DND-41 (cell line): ENCODE data around the gene TUBB2B.

Experiments used
- ATAC-seq: fragments of 200-7000 bp; cut with Tn5 transposase; 3 replicates; pipeline ENCODE4 v1.9.1; 2021; ENCODE audit warnings: low read depth; ENCODE audit not compliant: insufficient read depth
- DNase-seq: peaks from one replicate; pipeline ENCODE4 v3.0.0-alpha.2; 2020
- H2AFZ ChIP-seq: 2 replicates; pipeline ENCODE4 v1.6.0; 2012; ENCODE audit warnings: low read depth, low read length
- H3K27ac ChIP-seq: 2 replicates; pipeline ENCODE4 v1.5.1; 2012; ENCODE audit warnings: low read length, inconsistent platforms
- H3K27me3 ChIP-seq: fragments of 200-600 bp; sonication (generic); 2 replicates; pipeline ENCODE4 v1.6.0; 2012; ENCODE audit warnings: low read length, mild to moderate bottlenecking, inconsistent platforms; ENCODE audit not compliant: insufficient read depth, poor library complexity
- H3K36me3 ChIP-seq: 2 replicates; pipeline ENCODE4 v1.5.1; 2012; ENCODE audit warnings: low read length, inconsistent platforms; ENCODE audit not compliant: insufficient read depth
- H3K4me1 ChIP-seq: 2 replicates; pipeline ENCODE4 v1.5.1; 2012; ENCODE audit warnings: mild to moderate bottlenecking, low read length; ENCODE audit not compliant: insufficient read depth
- H3K4me2 ChIP-seq: 2 replicates; pipeline ENCODE4 v1.6.0; 2012; ENCODE audit warnings: mild to moderate bottlenecking, moderate library complexity, low read length, inconsistent platforms; ENCODE audit not compliant: insufficient read depth
- H3K4me3 ChIP-seq, 2 experiments: fragments of 200-600 bp in 1 of 2; shearing (Covaris generic) in 1 of 2; 2 replicates each; pipeline ENCODE4 v1.5.1; 2012 to 2016; ENCODE audit warnings: inconsistent platforms in 2 of 2, low read length in 2 of 2, mild to moderate bottlenecking in 2 of 2, low read depth in 1 of 2, moderate library complexity in 1 of 2
- H3K79me2 ChIP-seq: 2 replicates; pipeline ENCODE4 v1.6.0; 2012; ENCODE audit warnings: low read length, inconsistent platforms; ENCODE audit not compliant: insufficient read depth
- H3K9ac ChIP-seq: 2 replicates; pipeline ENCODE4 v1.6.0; 2012; ENCODE audit warnings: low read depth, mild to moderate bottlenecking, inconsistent platforms, low read length, moderate library complexity
- H3K9me3 ChIP-seq: 2 replicates; pipeline ENCODE4 v1.5.1; 2012; ENCODE audit warnings: low read length, moderate library complexity, mild to moderate bottlenecking, inconsistent platforms; ENCODE audit not compliant: insufficient read depth, severe bottlenecking
- H4K20me1 ChIP-seq: 2 replicates; pipeline ENCODE4 v1.6.0; 2012; ENCODE audit warnings: low read length; ENCODE audit not compliant: insufficient read depth
- CTCF ChIP-seq: IDR thresholded peaks from 2 replicates; pipeline ENCODE4 v1.5.1; 2012; ENCODE audit warnings: borderline replicate concordance, low read length, moderate library complexity, mild to moderate bottlenecking; ENCODE audit not compliant: poor library complexity, severe bottlenecking; ENCODE audit errors: extremely low read depth
- EZH2 ChIP-seq: IDR thresholded peaks from 3 replicates; pipeline ENCODE4 v1.6.1; 2012; ENCODE audit warnings: borderline replicate concordance, low read depth, mild to moderate bottlenecking, moderate library complexity, low read length, inconsistent platforms; ENCODE audit not compliant: severe bottlenecking

The TUBB2B gene

GRCh38 chr6:3273707-3274521 is 46.5 kb upstream of the TUBB2B start:
- TF ChIP-seq EZH2, result no peak
- TF ChIP-seq CTCF, result no peak
- Histone ChIP-seq H2AFZ (no peak overlapping the region), H4K20me1 (peaks cover 88% of the 10 kb centered on the region), H3K27ac (no peak overlapping the region), H3K27me3 (no peaks in the 10 kb centered on the region), H3K4me3 (no peak overlapping the region), H3K4me2 (no peak overlapping the region), H3K36me3 (peaks cover 56% of the 10 kb centered on the region), H3K4me1 (no peaks in the 10 kb centered on the region), H3K79me2 (peaks cover 36% of the 10 kb centered on the region; the same call in 1 of the 2 replicates), H3K9me3 (no peaks in the 10 kb centered on the region), H3K9ac (no peak overlapping the region)
- DNase-seq (no peak), ATAC-seq (no peak)

GRCh38 chr6:3272911-3273547 is 45.6 kb upstream of the TUBB2B start:
- ATAC-seq, result no peak
- H3K79me2 ChIP-seq, result peaks cover 45% of the 10 kb centered on the region; the same call in 1 of the 2 replicates
- H3K9ac ChIP-seq, result no peak overlapping the region
- H3K4me3 ChIP-seq, result no peak overlapping the region
- TF ChIP-seq CTCF (no peak), EZH2 (no peak)
- H3K9me3 ChIP-seq, result no peaks in the 10 kb centered on the region
- no peaks in the 10 kb centered on the region for H3K4me1 ChIP-seq
- peaks cover 65% of the 10 kb centered on the region for H3K36me3 ChIP-seq
- DNase-seq, result no peak
- H3K27ac ChIP-seq, result no peak overlapping the region
- peaks cover 87% of the 10 kb centered on the region for H4K20me1 ChIP-seq
- H2AFZ ChIP-seq, result no peak overlapping the region
- H3K27me3 ChIP-seq, result no peaks in the 10 kb centered on the region
- no peak overlapping the region for H3K4me2 ChIP-seq

GRCh38 chr6:3271756-3272155 is 44.3 kb upstream of the TUBB2B start:
- H3K9ac ChIP-seq, result no peak overlapping the region
- H3K9me3 ChIP-seq, result no peaks in the 10 kb centered on the region
- peaks cover 54% of the 10 kb centered on the region for H3K79me2 ChIP-seq
- H4K20me1 ChIP-seq, result peaks cover 85% of the 10 kb centered on the region
- H3K27ac ChIP-seq, result no peak overlapping the region
- H2AFZ ChIP-seq, result no peak overlapping the region
- DNase-seq, result no peak
- no peak for TF ChIP-seq EZH2
- TF ChIP-seq CTCF, result no peak
- no peaks in the 10 kb centered on the region for H3K4me1 ChIP-seq
- H3K27me3 ChIP-seq, result no peaks in the 10 kb centered on the region
- H3K36me3 ChIP-seq, result peaks cover 65% of the 10 kb centered on the region
- no peak overlapping the region for H3K4me2 ChIP-seq
- no peak for ATAC-seq
- no peak overlapping the region for H3K4me3 ChIP-seq
